ENCODE results near the gene ZNF429.
A peak's percentile ranks its signal among the peaks of the same experiment; 100 is the strongest.
"Not testable (repeated sequence)": the region's sequence is repeated elsewhere in the genome, so short reads cannot be mapped to it uniquely, and the experiment has no call there.

Gene ZNF429

GRCh38 chr19:21505459-21506451, at the start of gene ZNF429:
ZNF429 (plus strand) TSS chr19:21505602; CDS start chr19:21505772, 170 bp downstream.
- Mint-ChIP-seq H3K36me3 (peaks cover 20% of the 10 kb centered on the region), H3K4me1 (peaks cover 41% of the 10 kb centered on the region), H3K27ac (peak within 1 kb of the TSS; percentile 98), H3K27me3 (no peaks in the 10 kb centered on the region), H3K4me3 (peak within 1 kb of the TSS; percentile 100), H3K9me3 (peaks cover 5% of the 10 kb centered on the region)

GRCh38 chr19:21460686-21461085, 44.7 kb upstream of the ZNF429 start:
- Mint-ChIP-seq H3K4me1 (peaks cover 5% of the 10 kb centered on the region), H3K27me3 (peaks cover 5% of the 10 kb centered on the region), H3K36me3 (peaks cover 12% of the 10 kb centered on the region), H3K4me3 (no peak overlapping the region), H3K27ac (no peak overlapping the region), H3K9me3 (peaks cover 6% of the 10 kb centered on the region)

GRCh38 chr19:21462540-21462939, 42.9 kb upstream of the ZNF429 start:
- Mint-ChIP-seq H3K9me3 (peaks cover 6% of the 10 kb centered on the region), H3K27me3 (peaks cover 5% of the 10 kb centered on the region), H3K4me1 (peaks cover 5% of the 10 kb centered on the region), H3K36me3 (peaks cover 12% of the 10 kb centered on the region), H3K4me3 (no peak overlapping the region), H3K27ac (no peak overlapping the region)

- Mint-ChIP-seq H3K4me1 (peaks cover 5% of the 10 kb centered on the region), H3K36me3 (peaks cover 10% of the 10 kb centered on the region), H3K4me3 (peak overlapping the region; percentile 87), H3K9me3 (peaks cover 6% of the 10 kb centered on the region), H3K27me3 (peaks cover 5% of the 10 kb centered on the region), H3K27ac (peak overlapping the region; percentile 51)
Observed at GRCh38 chr19:21463449-21464105, 41.8 kb upstream of the ZNF429 start.

- Mint-ChIP-seq H3K36me3 (peaks cover 6% of the 10 kb centered on the region), H3K4me3 (no peak overlapping the region), H3K4me1 (peaks cover 5% of the 10 kb centered on the region), H3K27me3 (peaks cover 5% of the 10 kb centered on the region), H3K27ac (no peak overlapping the region), H3K9me3 (no peaks in the 10 kb centered on the region)
Observed at GRCh38 chr19:21466627-21467026, 38.8 kb upstream of the ZNF429 start.

- H3K4me1 Mint-ChIP-seq: peaks cover 1% of the 10 kb centered on the region
- peaks cover under 1% of the 10 kb centered on the region for H3K36me3 Mint-ChIP-seq
- no peaks in the 10 kb centered on the region for H3K9me3 Mint-ChIP-seq
- no peak overlapping the region for H3K4me3 Mint-ChIP-seq
- peaks cover 2% of the 10 kb centered on the region for H3K27me3 Mint-ChIP-seq
- no peak overlapping the region for H3K27ac Mint-ChIP-seq
Observed at GRCh38 chr19:21468791-21469190, 36.6 kb upstream of the ZNF429 start.

GRCh38 chr19:21472507-21472906, 32.9 kb upstream of the ZNF429 start:
- H3K4me1 Mint-ChIP-seq: no peaks in the 10 kb centered on the region
- H3K36me3 Mint-ChIP-seq: no peaks in the 10 kb centered on the region
- H3K9me3 Mint-ChIP-seq: no peaks in the 10 kb centered on the region
- H3K4me3 Mint-ChIP-seq: no peak overlapping the region
- peaks cover 6% of the 10 kb centered on the region for H3K27me3 Mint-ChIP-seq
- H3K27ac Mint-ChIP-seq: no peak overlapping the region

GRCh38 chr19:21474671-21475181, 30.7 kb upstream of the ZNF429 start:
- Mint-ChIP-seq H3K4me1 (no peaks in the 10 kb centered on the region), H3K27me3 (peaks cover 6% of the 10 kb centered on the region), H3K4me3 (peak overlapping the region; percentile 74), H3K36me3 (no peaks in the 10 kb centered on the region), H3K9me3 (no peaks in the 10 kb centered on the region), H3K27ac (no peak overlapping the region)

GRCh38 chr19:21482361-21482760, 23.0 kb upstream of the ZNF429 start:
- H3K4me1 Mint-ChIP-seq, H3K27ac Mint-ChIP-seq, H3K27me3 Mint-ChIP-seq, H3K9me3 Mint-ChIP-seq, H3K4me3 Mint-ChIP-seq, H3K36me3 Mint-ChIP-seq: not testable (repeated sequence)

GRCh38 chr19:21482863-21483276, 22.5 kb upstream of the ZNF429 start:
- Mint-ChIP-seq H3K9me3 (peaks cover 6% of the 10 kb centered on the region), H3K27me3 (peaks cover 1% of the 10 kb centered on the region)

GRCh38 chr19:21483589-21484170, 21.7 kb upstream of the ZNF429 start:
- H3K27ac Mint-ChIP-seq: no peak overlapping the region
- no peaks in the 10 kb centered on the region for H3K4me1 Mint-ChIP-seq
- peaks cover 9% of the 10 kb centered on the region for H3K9me3 Mint-ChIP-seq
- no peak overlapping the region for H3K4me3 Mint-ChIP-seq
- H3K27me3 Mint-ChIP-seq: peaks cover 1% of the 10 kb centered on the region
- peaks cover 4% of the 10 kb centered on the region for H3K36me3 Mint-ChIP-seq

More at GRCh38 chr19:21482863-21483276, 22.5 kb upstream of the ZNF429 start:
- H3K4me1 Mint-ChIP-seq: no peaks in the 10 kb centered on the region
- H3K36me3 Mint-ChIP-seq: peaks cover 2% of the 10 kb centered on the region
- H3K27ac Mint-ChIP-seq: no peak overlapping the region
- no peak overlapping the region for H3K4me3 Mint-ChIP-seq

GRCh38 chr19:21484631-21485030, 20.8 kb upstream of the ZNF429 start:
- no peak overlapping the region for H3K4me3 Mint-ChIP-seq
- H3K27me3 Mint-ChIP-seq: peaks cover 1% of the 10 kb centered on the region
- H3K36me3 Mint-ChIP-seq: peaks cover 4% of the 10 kb centered on the region
- no peaks in the 10 kb centered on the region for H3K4me1 Mint-ChIP-seq
- H3K27ac Mint-ChIP-seq: no peak overlapping the region
- H3K9me3 Mint-ChIP-seq: peaks cover 9% of the 10 kb centered on the region

- Mint-ChIP-seq H3K27ac (no peak overlapping the region), H3K4me3 (no peak overlapping the region), H3K27me3 (peaks cover 1% of the 10 kb centered on the region), H3K4me1 (no peaks in the 10 kb centered on the region), H3K36me3 (peaks cover 4% of the 10 kb centered on the region), H3K9me3 (peaks cover 9% of the 10 kb centered on the region)
Observed at GRCh38 chr19:21485926-21486325, 19.5 kb upstream of the ZNF429 start.

- Mint-ChIP-seq H3K27me3 (no peaks in the 10 kb centered on the region), H3K36me3 (peaks cover 4% of the 10 kb centered on the region), H3K9me3 (peaks cover 9% of the 10 kb centered on the region), H3K27ac (peak overlapping the region; percentile 41), H3K4me3 (no peak overlapping the region), H3K4me1 (no peaks in the 10 kb centered on the region)
Observed at GRCh38 chr19:21487969-21488368, 17.4 kb upstream of the ZNF429 start.

GRCh38 chr19:21491146-21491545, 14.3 kb upstream of the ZNF429 start:
- no peak overlapping the region for H3K27ac Mint-ChIP-seq
- H3K36me3 Mint-ChIP-seq: peaks cover 4% of the 10 kb centered on the region
- no peak overlapping the region for H3K4me3 Mint-ChIP-seq
- peaks cover 5% of the 10 kb centered on the region for H3K9me3 Mint-ChIP-seq
- H3K4me1 Mint-ChIP-seq: no peaks in the 10 kb centered on the region
- H3K27me3 Mint-ChIP-seq: no peaks in the 10 kb centered on the region
